Brain microvascular endothelial cell (primary cell): Measurements from ENCODE around the gene RASSF10.

Experiments used
- DNase-seq: peaks from one replicate; pipeline ENCODE4 v3.0.0-alpha.2; 2020
- H3K27ac ChIP-seq: fragments of 250-450 bp; sonication (Bioruptor Pico); 2 replicates; pipeline ENCODE4 v1.5.1; 2020; ENCODE audit warnings: mild to moderate bottlenecking, moderate library complexity
- H3K27me3 ChIP-seq: fragments of 250-450 bp; sonication (Bioruptor Pico); replicated peaks from 2 replicates; pipeline ENCODE4 v1.5.1; 2020; ENCODE audit warnings: mild to moderate bottlenecking
- H3K36me3 ChIP-seq: fragments of 250-450 bp; sonication (Bioruptor Pico); replicated peaks from 2 replicates; pipeline ENCODE4 v1.5.1; 2020; ENCODE audit warnings: mild to moderate bottlenecking
- H3K4me3 ChIP-seq: 2 replicates; pipeline ENCODE4 v1.5.1; 2011; ENCODE audit warnings: low read depth, mild to moderate bottlenecking, control low read depth, low read length, moderate library complexity
- CTCF ChIP-seq: IDR thresholded peaks from 2 replicates; pipeline ENCODE4 v1.5.1; 2011; ENCODE audit warnings: low read depth, mild to moderate bottlenecking, moderate library complexity, low read length, control low read depth, inconsistent platforms; ENCODE audit errors: missing control alignments
- in situ Hi-C: cut with HindIII; loops from 2 replicates; pipeline ENCODE4 v1.10.0; 2017; ENCODE audit warnings: low sequenced_read_pairs, low pct_ligation_motif_present

RASSF10 gene

DNA sequence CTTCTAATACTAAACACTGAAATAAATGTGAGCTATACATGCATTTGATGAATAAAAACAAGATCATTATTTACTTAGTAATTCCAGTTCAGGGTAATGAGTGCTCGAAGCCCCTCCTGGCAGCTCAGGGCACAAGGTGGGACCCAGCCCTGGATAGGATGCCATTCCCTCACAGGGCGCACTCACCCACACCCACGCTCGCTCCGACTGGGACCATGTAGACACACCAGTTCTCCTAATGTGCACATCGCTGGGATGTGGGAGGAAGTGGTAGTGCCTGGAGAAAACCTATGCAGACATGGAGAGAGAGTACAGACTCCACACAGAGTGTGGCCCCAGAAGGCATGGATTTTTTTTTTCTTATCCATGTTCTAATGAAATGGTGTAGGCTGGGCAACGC is 44.5 kb upstream of the RASSF10 start:
- Histone ChIP-seq H3K36me3 (no peaks in the 10 kb centered on the region), H3K27me3 (peaks cover 10% of the 10 kb centered on the region), H3K27ac (no peak overlapping the region), H3K4me3 (no peak overlapping the region)
- TF ChIP-seq CTCF: no peak
- DNase-seq: no peak
- in situ Hi-C loops: loop anchor here (25.0 kb wide), 1 partner anchor 198 kb away; no protein-coding TSS in a partner anchor

DNA sequence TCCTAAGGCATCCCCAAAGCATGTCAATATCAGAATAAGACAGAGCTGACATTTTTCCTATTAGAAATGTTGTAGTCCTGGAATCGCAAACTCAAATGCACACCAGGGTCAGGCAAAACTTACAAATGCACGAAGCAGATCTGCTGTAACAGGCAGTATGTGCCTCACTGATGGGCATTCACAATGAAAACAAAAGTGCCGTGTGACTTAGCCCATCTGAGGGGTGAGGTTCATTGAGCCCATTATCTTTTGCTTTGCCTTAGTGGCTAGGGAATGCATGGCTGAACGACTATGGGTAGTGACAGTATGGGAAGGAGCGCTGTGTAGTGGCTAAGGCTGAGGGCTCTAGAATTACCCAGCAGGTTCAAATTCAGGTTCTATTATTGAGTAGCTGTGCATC is 43.1 kb upstream of the RASSF10 start:
- TF ChIP-seq CTCF: no peak
- in situ Hi-C loops: loop anchor here (25.0 kb wide), 1 partner anchor 196 kb away; no protein-coding TSS in a partner anchor
- no peak overlapping the region for H3K4me3 ChIP-seq
- no peak for DNase-seq
- H3K36me3 ChIP-seq: no peaks in the 10 kb centered on the region
- H3K27me3 ChIP-seq: peaks cover 10% of the 10 kb centered on the region
- no peak overlapping the region for H3K27ac ChIP-seq

DNA sequence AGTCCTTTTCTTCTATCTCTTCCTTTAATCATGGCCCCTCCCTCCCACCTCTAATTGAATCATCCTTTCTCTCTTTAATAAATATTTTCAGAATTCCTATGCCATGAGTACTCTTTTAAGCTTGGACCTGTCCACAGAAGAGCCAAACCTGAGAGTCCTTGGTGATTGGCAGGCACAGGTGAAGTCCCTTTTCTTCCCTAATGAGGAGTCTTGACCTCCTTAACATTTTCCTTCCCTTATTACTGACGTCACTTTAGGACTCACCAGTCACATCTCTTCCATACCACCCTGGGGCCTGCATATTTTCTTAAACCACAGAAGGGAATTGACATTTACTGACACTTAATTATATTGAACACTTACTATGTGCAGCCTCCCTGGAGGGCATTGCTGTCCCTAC is 41.0 kb upstream of the RASSF10 start:
- Histone ChIP-seq H3K27ac (no peak overlapping the region), H3K27me3 (peaks cover 10% of the 10 kb centered on the region)

DNA sequence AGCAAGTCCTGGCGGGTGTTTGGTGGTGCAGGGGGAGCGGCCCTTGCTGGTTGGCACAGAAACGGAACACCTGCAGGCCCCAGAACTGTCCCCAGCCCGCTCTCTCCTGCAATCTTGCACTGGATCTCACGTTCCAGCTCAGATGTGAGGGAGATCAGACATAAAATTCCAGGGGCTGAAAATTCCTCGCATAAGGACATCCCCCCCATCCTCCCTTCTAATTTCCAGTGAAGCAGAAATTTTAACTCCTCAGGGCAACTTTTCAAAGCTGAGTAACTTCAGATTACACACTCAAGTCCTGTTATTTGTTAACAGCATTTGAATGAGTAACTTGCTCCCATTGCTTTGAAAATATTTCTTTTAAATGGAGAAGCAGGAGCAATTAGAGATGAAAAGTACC is 40.3 kb upstream of the RASSF10 start:
- H3K27ac ChIP-seq: no peak overlapping the region
- TF ChIP-seq CTCF: no peak
- H3K4me3 ChIP-seq: no peak overlapping the region
- H3K27me3 ChIP-seq: peaks cover 10% of the 10 kb centered on the region
- H3K36me3 ChIP-seq: no peaks in the 10 kb centered on the region
- in situ Hi-C loops: loop anchor here (25.0 kb wide), 1 partner anchor 193 kb away; no protein-coding TSS in a partner anchor
- no peak for DNase-seq

More for the DNA sequence above, 41.0 kb upstream of the RASSF10 start:
- TF ChIP-seq CTCF: no peak
- no peak for DNase-seq
- no peak overlapping the region for H3K4me3 ChIP-seq
- in situ Hi-C loops: loop anchor here (25.0 kb wide), 1 partner anchor 194 kb away; no protein-coding TSS in a partner anchor
- H3K36me3 ChIP-seq: no peaks in the 10 kb centered on the region

- H3K27me3 ChIP-seq: peaks cover 8% of the 10 kb centered on the region
- H3K27ac ChIP-seq: no peak overlapping the region
- no peak for DNase-seq
- TF ChIP-seq CTCF: no peak
- no peaks in the 10 kb centered on the region for H3K36me3 ChIP-seq
- H3K4me3 ChIP-seq: no peak overlapping the region
- in situ Hi-C loops: loop anchor here (25.0 kb wide), 1 partner anchor 190 kb away; no protein-coding TSS in a partner anchor
Measured at GRCh38 chr11:12971955-12972354, 37.2 kb upstream of the RASSF10 start.
